ENCODE measurements around the gene MALAT1. TPM values are rescaled to one million over a fixed set of nuclear protein-coding genes. Genes with fewer than 3 reads are reported as not detected.

MALAT1 gene
- total and polyA plus RNA-seq, 2 of the 13 experiments (the other 11 are each of a cell fraction or from before 2014, with no cell fraction given): 143 to 1,237 TPM

GRCh38 chr11:65471447-65471891 lies 27.4 kb upstream of the MALAT1 start (continued):
- TF ChIP-seq POLR2G (IDR thresholded peaks at IDR 0.05; ENCODE audit: low read depth, low read length) (no peak), TEAD2 (CRISPR knock-in tag; IDR thresholded peaks at IDR 0.05) (no peak), GTF3A (CRISPR knock-in tag; conservative IDR thresholded peaks at IDR 0.05) (no peak), IRX3 (CRISPR knock-in tag; IDR thresholded peaks at IDR 0.05; ENCODE audit: borderline replicate concordance, low read depth) (no peak), CEBPG (CRISPR knock-in tag; IDR thresholded peaks at IDR 0.05) (no peak), CCDC6 (CRISPR knock-in tag; IDR thresholded peaks at IDR 0.05) (0 out of 2 replicates have a peak, but pooled peaks have one; percentile 49), SRF (IDR thresholded peaks at IDR 0.05; ENCODE audit: low read depth, low read length) (no peak), MXD4 (CRISPR knock-in tag; IDR thresholded peaks at IDR 0.05) (no peak), NFE2 (CRISPR knock-in tag; IDR thresholded peaks at IDR 0.05) (no peak), TBX2 (CRISPR knock-in tag; IDR thresholded peaks at IDR 0.05; ENCODE audit: borderline replicate concordance) (0 out of 2 replicates have a peak, but pooled peaks have one; percentile 5), ZNF776 (CRISPR knock-in tag; IDR thresholded peaks at IDR 0.05) (no peak), ZNF530 (CRISPR knock-in tag; IDR thresholded peaks at IDR 0.05; ENCODE audit: low read depth) (no peak), ARHGAP35 (CRISPR knock-in tag; IDR thresholded peaks at IDR 0.05; ENCODE audit: borderline replicate concordance) (no peak), NFATC3 (CRISPR knock-in tag; IDR thresholded peaks at IDR 0.05) (no peak), POLR2AphosphoS2 (IDR thresholded peaks at IDR 0.05; ENCODE audit: low read depth, low read length) (no peak), ZFAT (CRISPR knock-in tag; conservative IDR thresholded peaks at IDR 0.05) (no peak), ZNF607 (CRISPR knock-in tag; IDR thresholded peaks at IDR 0.05; ENCODE audit: borderline replicate concordance) (no peak), KLF11 (CRISPR knock-in tag; IDR thresholded peaks at IDR 0.05) (no peak), HMGXB4 (CRISPR knock-in tag; IDR thresholded peaks at IDR 0.05; ENCODE audit: borderline replicate concordance in 1 of 2, low read depth in 1 of 2) (peak in 1 of 2 experiments; percentile 63; a peak in 1 of 4 replicates), BCL6 (CRISPR knock-in tag; IDR thresholded peaks at IDR 0.05) (0 out of 2 replicates have a peak, but pooled peaks have one; percentile 20), PLRG1 (conservative IDR thresholded peaks at IDR 0.05) (no peak), ZNF816 (CRISPR knock-in tag; IDR thresholded peaks at IDR 0.05; ENCODE audit: borderline replicate concordance) (no peak), ZFP36 (IDR thresholded peaks at IDR 0.05; ENCODE audit: borderline replicate concordance, low read depth, low read length, partially characterized antibody) (no peak), ZBTB42 (CRISPR knock-in tag; IDR thresholded peaks at IDR 0.05) (no peak), ZC3H4 (CRISPR knock-in tag; IDR thresholded peaks at IDR 0.05; ENCODE audit: borderline replicate concordance) (no peak)
- TF ChIP-seq, protein P1, sequence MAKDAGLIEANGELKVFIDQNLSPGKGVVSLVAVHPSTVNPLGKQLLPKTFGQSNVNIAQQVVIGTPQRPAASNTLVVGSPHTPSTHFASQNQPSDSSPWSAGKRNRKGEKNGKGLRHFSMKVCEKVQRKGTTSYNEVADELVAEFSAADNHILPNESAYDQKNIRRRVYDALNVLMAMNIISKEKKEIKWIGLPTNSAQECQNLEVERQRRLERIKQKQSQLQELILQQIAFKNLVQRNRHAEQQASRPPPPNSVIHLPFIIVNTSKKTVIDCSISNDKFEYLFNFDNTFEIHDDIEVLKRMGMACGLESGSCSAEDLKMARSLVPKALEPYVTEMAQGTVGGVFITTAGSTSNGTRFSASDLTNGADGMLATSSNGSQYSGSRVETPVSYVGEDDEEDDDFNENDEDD (CRISPR knock-in tag; IDR thresholded peaks at IDR 0.05; ENCODE audit: borderline replicate concordance): no peak
- TF ChIP-seq, protein P2, sequence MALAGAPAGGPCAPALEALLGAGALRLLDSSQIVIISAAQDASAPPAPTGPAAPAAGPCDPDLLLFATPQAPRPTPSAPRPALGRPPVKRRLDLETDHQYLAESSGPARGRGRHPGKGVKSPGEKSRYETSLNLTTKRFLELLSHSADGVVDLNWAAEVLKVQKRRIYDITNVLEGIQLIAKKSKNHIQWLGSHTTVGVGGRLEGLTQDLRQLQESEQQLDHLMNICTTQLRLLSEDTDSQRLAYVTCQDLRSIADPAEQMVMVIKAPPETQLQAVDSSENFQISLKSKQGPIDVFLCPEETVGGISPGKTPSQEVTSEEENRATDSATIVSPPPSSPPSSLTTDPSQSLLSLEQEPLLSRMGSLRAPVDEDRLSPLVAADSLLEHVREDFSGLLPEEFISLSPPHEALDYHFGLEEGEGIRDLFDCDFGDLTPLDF (CRISPR knock-in tag; IDR thresholded peaks at IDR 0.05): no peak
- TF ChIP-seq, protein P3, sequence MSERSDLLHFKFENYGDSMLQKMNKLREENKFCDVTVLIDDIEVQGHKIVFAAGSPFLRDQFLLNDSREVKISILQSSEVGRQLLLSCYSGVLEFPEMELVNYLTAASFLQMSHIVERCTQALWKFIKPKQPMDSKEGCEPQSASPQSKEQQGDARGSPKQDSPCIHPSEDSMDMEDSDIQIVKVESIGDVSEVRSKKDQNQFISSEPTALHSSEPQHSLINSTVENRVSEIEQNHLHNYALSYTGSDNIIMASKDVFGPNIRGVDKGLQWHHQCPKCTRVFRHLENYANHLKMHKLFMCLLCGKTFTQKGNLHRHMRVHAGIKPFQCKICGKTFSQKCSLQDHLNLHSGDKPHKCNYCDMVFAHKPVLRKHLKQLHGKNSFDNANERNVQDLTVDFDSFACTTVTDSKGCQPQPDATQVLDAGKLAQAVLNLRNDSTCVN (CRISPR knock-in tag; IDR thresholded peaks at IDR 0.05; ENCODE audit: borderline replicate concordance): peak; percentile 54; the same call in 1 of the 2 replicates

Measured in HepG2 (cell line).